Suppressor macrophage (primary cell): Measurements from ENCODE around the gene ARL15.
A peak's percentile ranks its signal among the peaks of the same experiment; 100 is the strongest.

Experiments used
- DNase-seq, 4 experiments: peaks; one replicate each; pipeline ENCODE4 v3.0.0-alpha.2; 2020 to 2022

Gene ARL15

DNA sequence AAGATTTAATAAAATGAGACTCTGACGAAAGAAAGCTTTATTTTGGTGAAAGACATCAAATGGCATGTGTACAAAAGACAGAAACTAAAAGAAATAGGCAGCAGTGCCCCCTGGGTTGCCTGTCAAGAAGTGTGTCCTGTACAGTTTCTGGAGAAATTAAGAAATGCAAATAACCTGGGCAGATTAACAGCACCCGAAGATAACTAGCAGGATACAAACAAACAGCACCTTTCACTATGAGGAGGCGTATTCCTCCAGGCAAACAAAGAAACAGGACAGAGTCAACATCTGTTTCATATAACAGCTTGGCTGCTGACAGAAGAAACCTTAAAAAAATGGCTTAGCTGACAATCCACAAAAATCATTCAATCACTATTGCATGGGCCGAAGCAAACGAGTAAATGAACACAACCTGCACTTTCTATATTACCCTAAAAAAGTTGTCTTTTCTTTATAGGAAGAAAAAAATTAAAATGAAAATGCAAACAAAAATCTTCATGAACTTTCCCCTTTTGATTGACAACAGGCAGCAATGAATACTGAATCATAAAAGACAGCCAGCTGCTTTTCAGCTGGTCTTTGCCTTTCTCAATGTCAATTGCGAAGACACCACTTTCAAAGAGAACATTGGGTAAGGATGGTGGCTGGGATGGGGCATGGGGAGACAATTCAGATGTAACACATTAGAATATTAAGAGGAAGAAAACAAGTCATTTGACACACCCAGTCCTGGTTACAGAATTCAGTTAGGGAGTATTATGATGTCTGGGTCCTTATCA is 162.1 kb downstream of the ARL15 start:
- DNase-seq = no peak

GRCh38 chr5:54146916-54147315 is 163.5 kb downstream of the ARL15 start:
- DNase-seq = no peak

GRCh38 chr5:54146390-54146789 is 164.0 kb downstream of the ARL15 start:
- no peak for DNase-seq

- no peak for DNase-seq
Observed at GRCh38 chr5:54140247-54140840, 170.0 kb downstream of the ARL15 start.

DNA sequence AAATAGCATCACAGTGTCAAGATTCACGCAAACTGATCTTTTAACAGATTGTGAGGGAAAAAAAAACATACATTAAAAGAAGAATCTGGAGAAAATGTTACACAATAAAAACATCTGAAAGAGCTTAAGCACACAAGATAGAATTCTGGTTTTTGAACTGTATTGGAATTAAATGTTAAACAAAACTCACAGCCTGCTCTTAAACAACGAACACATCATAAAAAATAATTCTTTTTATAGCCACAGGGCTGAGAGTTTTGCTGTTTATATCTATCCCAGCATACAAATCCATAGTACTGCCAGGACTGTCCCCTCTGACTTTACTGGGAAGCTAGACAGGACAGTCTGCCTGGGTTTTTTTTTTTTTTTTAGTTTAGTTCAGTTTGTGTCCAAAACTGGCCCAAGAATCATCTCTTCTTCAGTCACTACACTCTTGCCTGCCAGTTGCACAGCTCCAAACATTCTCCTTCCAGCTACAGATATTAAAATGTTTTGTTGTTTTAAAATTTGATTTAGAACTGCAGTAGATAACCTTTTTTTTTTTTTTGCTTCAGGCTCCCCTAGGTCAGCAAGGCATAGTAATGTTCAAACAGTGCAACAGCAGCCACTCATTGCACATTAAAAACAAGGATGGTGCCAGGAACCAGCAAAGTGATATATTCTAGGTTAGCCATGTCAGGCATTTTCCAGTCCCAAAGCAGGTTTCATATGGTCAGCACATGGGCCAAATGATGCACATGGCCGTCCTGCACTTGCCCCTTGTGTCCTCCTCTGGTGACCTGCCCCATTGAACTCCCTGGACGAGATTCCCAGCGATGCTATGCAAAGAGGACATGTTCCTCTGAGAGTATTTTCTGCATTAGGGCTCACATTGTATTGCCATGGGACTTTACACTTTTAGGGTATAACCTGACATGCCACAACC is 173.6 kb downstream of the ARL15 start:
- DNase-seq = no peak

DNA sequence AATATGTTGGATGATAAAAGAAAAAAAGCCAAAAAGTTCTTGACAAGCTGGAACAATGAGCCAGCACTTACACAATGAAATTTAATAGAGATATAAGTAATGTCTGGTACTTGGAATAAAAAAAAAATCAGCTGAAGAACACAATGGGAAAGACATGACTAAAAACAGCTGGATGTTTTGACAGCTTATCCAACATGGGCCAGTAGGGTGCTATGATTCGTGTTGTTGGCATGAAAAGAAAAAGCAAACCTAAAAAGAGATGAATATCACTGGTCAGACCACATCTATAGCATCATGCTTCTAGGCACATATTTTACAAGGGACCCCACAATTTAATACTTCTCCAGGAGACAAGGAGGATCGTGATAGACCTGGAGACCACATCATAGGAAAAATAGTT is 175.3 kb downstream of the ARL15 start:
- DNase-seq = no peak

DNA sequence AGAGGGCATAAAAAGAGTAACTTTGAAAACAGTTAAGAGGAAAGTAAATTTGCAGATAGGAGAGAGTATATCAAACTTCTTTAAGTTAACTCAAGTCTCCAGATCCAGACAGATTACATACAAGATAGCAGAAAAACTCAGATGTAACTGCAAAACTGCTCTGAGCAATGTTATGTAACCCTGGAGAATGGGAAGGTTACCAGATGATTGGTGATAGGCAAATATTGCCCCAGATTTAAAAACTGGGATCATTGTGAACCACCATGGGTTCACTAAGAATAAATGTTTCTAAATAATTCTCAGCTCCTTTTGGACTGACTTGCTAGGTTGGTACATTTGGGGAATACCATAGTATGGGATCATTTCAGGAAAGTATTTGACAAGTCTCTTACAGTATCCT is 176.5 kb downstream of the ARL15 start:
- DNase-seq = no peak

DNA sequence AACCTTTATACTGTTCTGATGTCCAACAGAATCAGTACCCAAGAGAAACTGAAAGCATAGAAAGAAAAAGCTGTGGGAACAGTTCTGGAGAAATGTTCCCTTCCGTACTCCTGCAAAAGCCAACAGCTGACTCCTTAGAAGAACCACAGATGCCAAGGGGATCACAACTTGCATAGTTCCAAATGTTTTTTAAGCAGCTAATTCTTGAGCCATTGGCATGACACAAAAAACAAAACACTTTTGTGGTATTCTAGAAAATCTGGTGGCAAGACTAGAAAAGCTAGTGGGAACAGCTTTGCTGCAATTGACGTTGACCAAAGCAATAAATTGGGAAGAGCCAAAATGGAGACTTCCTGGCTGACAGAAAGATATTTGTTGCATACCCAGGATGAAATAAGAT is 189.9 kb downstream of the ARL15 start:
- DNase-seq = no peak

- DNase-seq = no peak
Observed at GRCh38 chr5:54117957-54118356, 192.4 kb downstream of the ARL15 start.

GRCh38 chr5:54115735-54116403 is 194.5 kb downstream of the ARL15 start:
- DNase-seq = peak in 1 of 4 experiments; percentile 3

DNA sequence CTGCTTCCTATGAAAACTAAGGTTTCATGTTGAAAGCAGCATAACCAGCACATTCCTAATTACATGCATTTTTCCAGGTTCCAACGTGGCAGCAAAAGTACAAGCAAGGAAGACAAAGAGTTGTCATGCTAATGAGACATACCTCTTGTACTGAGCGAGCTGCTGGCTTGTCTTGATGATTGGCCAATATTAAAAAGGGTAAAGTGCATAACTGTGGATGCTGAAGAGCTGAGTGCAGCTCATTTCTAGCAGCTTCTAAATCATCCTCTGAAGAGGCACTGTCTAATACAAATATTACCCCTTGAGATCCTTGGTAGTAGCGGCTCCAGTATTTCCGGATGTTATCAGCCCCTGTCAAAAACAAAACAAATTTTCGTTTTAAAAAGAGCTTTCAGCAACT is 197.3 kb downstream of the ARL15 start:
- no peak for DNase-seq

- DNase-seq = no peak
Observed at GRCh38 chr5:54109626-54110330, 200.6 kb downstream of the ARL15 start.

DNA sequence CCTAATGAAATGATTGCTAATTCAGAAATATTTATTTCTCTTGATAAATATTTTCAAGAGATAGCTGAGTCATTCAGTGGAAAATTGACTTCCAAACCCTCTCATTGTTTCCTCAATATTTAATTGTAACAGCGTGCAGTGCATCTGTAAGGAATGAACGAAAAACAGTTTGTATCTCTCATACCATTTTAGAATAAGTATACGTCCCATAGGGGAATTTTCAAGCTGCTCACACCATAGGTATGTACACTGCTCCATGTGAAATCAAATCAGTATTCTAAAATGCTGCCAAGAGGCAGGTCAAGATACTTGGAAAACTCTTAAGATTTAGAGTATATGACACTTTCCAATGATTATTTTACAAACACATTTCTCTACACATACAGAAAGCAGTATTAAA is 202.2 kb downstream of the ARL15 start:
- DNase-seq = no peak

DNA sequence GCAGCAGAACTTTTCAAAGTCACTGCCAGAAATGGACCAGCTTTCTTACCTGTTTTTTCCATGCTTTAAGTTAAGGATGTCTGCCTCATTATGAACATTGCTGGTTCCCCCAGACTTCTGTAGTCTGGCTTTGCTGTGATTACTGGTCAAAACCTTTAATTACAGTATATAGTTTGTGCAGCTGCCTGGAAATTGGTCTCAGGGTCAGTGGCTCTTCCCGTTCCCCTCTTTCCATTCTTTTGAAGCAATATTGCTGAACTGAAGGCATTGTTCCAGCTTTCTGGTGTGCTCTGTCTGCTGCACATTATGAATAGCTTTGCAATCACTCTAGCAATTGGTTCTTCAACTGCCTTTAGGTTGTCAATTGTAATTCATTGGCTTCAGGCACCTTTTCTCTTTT is 206.5 kb downstream of the ARL15 start:
- no peak for DNase-seq

GRCh38 chr5:54098267-54098666 is 212.1 kb downstream of the ARL15 start:
- no peak for DNase-seq

DNA sequence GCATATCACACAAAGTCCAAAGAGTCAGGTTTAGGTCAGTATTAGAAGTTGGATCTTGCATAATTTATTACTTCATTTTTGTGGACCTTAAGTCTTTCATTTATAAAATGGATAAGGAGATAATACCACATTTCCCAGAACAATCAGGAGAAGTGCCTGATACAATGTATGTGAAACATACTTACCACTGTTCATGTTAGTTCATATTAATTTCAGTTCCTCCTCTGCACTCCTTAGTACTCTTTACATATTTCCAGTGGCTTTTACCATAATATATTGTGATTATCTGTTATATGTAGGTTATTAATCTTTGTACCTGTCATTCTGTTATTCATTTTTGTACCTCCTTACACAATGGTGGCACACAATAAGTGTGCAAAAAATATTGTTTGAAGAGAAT is 214.4 kb downstream of the ARL15 start:
- peak in 1 of 4 experiments; percentile 17 for DNase-seq

- DNase-seq = no peak
Observed at GRCh38 chr5:54094706-54095105, 215.7 kb downstream of the ARL15 start.

GRCh38 chr5:54093861-54094260 is 216.5 kb downstream of the ARL15 start:
- no peak for DNase-seq

DNA sequence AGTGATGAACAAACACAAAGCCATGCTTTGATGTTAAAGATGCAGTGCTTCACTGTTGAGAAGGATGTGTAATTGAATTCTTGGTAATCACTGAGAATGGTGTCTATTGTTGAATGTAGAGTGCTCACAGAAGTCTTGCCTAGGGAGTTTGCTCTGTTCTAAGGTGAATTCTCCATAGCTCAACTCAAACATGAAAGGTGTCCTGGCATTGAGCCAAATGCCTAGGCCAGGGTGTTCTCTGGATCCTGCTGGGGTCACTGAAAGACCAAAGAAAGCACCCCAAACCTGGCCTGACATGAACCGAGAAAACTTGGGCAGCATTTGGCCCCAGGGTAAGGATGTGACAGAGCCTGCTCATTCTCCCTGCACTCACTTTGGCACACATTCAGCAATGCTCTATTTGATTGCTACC is 217.3 kb downstream of the ARL15 start:
- DNase-seq = no peak

- no peak for DNase-seq
Observed at GRCh38 chr5:54091307-54092130, 218.9 kb downstream of the ARL15 start.

- DNase-seq = no peak
Observed at GRCh38 chr5:54090495-54091120, 219.8 kb downstream of the ARL15 start.
